IPS-11a (cell line): ENCODE data around the gene PREX1.

Source experiments
- H3K4me3 ChIP-seq: one replicate; pipeline ENCODE4 v1.5.1; 2013; ENCODE audit warnings: low read depth, low read length, control low read depth

Gene PREX1

GRCh38 chr20:48595495-48596333 is 232.1 kb downstream of the PREX1 start:
- no peak overlapping the region for H3K4me3 ChIP-seq

GRCh38 chr20:48594533-48594932 is 233.3 kb downstream of the PREX1 start:
- no peak overlapping the region for H3K4me3 ChIP-seq

GRCh38 chr20:48592107-48592940 is 235.5 kb downstream of the PREX1 start:
- H3K4me3 ChIP-seq, result no peak overlapping the region

- H3K4me3 ChIP-seq, result no peak overlapping the region
Measured at GRCh38 chr20:48586730-48587129, 241.1 kb downstream of the PREX1 start.

- no peak overlapping the region for H3K4me3 ChIP-seq
Measured at GRCh38 chr20:48585061-48585870, 242.5 kb downstream of the PREX1 start.

GRCh38 chr20:48584391-48585060 is 243.3 kb downstream of the PREX1 start:
- H3K4me3 ChIP-seq, result no peak overlapping the region

- no peak overlapping the region for H3K4me3 ChIP-seq
Measured at GRCh38 chr20:48583801-48584200, 244.0 kb downstream of the PREX1 start.

- H3K4me3 ChIP-seq, result no peak overlapping the region
Measured at GRCh38 chr20:48583171-48583570, 244.6 kb downstream of the PREX1 start.

GRCh38 chr20:48582673-48582985 is 245.2 kb downstream of the PREX1 start:
- no peak overlapping the region for H3K4me3 ChIP-seq

- H3K4me3 ChIP-seq, result no peak overlapping the region
Measured at GRCh38 chr20:48581167-48581566, 246.6 kb downstream of the PREX1 start.

- H3K4me3 ChIP-seq, result no peak overlapping the region
Measured at GRCh38 chr20:48578397-48579098, 249.3 kb downstream of the PREX1 start.

GRCh38 chr20:48577557-48577956 is 250.2 kb downstream of the PREX1 start:
- H3K4me3 ChIP-seq, result no peak overlapping the region

GRCh38 chr20:48574383-48574782 is 253.4 kb downstream of the PREX1 start:
- H3K4me3 ChIP-seq, result no peak overlapping the region
